Fibroblast of lung (primary cell): Measurements from ENCODE around the gene FYN. TPM values are rescaled to one million over a fixed set of nuclear protein-coding genes. Genes with fewer than 3 reads are reported as not detected.

Experiments used
- DNase-seq, 2 donors: peaks; one replicate each; pipeline versions ENCODE4 v3.0.0 to v3.0.0-alpha.2; 2010; ENCODE audit warnings: low read depth in 2 of 2
- H2AFZ ChIP-seq: 2 replicates; pipeline ENCODE4 v1.5.1; 2012; ENCODE audit warnings: low read length, control low read depth, inconsistent platforms
- H3K27ac ChIP-seq: 2 replicates; pipeline ENCODE4 v1.5.1; 2011; ENCODE audit warnings: low read length, control low read depth; ENCODE audit not compliant: insufficient read depth
- H3K27me3 ChIP-seq: 2 replicates; pipeline ENCODE4 v1.5.1; 2011; ENCODE audit warnings: mild to moderate bottlenecking, low read length; ENCODE audit not compliant: control insufficient read depth, insufficient read depth
- H3K36me3 ChIP-seq: 2 replicates; pipeline ENCODE4 v1.5.1; 2011; ENCODE audit warnings: low read length; ENCODE audit not compliant: control insufficient read depth, insufficient read depth
- H3K4me1 ChIP-seq: 2 replicates; pipeline ENCODE4 v1.5.1; 2011; ENCODE audit warnings: low read length; ENCODE audit not compliant: control insufficient read depth, insufficient read depth; ENCODE audit errors: extremely low read depth
- H3K4me2 ChIP-seq: 2 replicates; pipeline ENCODE4 v1.5.1; 2011; ENCODE audit warnings: low read length, control low read depth; ENCODE audit not compliant: insufficient read depth; ENCODE audit errors: extremely low read depth
- H3K4me3 ChIP-seq, 4 experiments: fragments of 200-600 bp in 1 of 4; sonication (generic) in 1 of 4; replicated peaks in 1 of 4; 2 replicates each; pipeline ENCODE4 v1.5.1; 2011 to 2016; ENCODE audit warnings: low read length in 4 of 4, low read depth in 3 of 4, mild to moderate bottlenecking in 3 of 4, control low read depth in 2 of 4, inconsistent platforms in 1 of 4, mixed read lengths in 1 of 4; ENCODE audit not compliant: insufficient read depth in 1 of 4; ENCODE audit errors: control extremely low read depth in 1 of 4
- H3K79me2 ChIP-seq: 2 replicates; pipeline ENCODE4 v1.5.1; 2012; ENCODE audit warnings: mild to moderate bottlenecking, low read length, inconsistent platforms; ENCODE audit not compliant: control insufficient read depth, insufficient read depth
- H3K9ac ChIP-seq: 2 replicates; pipeline ENCODE4 v1.5.1; 2011; ENCODE audit warnings: mild to moderate bottlenecking, low read length, control low read depth; ENCODE audit not compliant: insufficient read depth
- H3K9me3 ChIP-seq: 2 replicates; pipeline ENCODE4 v1.5.1; 2012; ENCODE audit warnings: low read depth, low read length; ENCODE audit not compliant: control insufficient read depth, insufficient read depth
- H4K20me1 ChIP-seq: 2 replicates; pipeline ENCODE4 v1.5.1; 2011; ENCODE audit warnings: low read length; ENCODE audit not compliant: control insufficient read depth, insufficient read depth; ENCODE audit errors: extremely low read depth
- CTCF ChIP-seq, 2 donors: IDR thresholded peaks in 1 of 2; conservative IDR thresholded peaks in 1 of 2; 1 replicate in 1 of 2; 2 replicates in 1 of 2; pipeline ENCODE4 v1.5.1; 2011 to 2012; ENCODE audit warnings: low read length in 2 of 2, control low read depth in 1 of 2, inconsistent platforms in 1 of 2, low read depth in 1 of 2, mild to moderate bottlenecking in 1 of 2
- EZH2 ChIP-seq: IDR thresholded peaks from 2 replicates; pipeline ENCODE4 v1.5.1; 2012; ENCODE audit warnings: low read length, control low read depth, mild to moderate bottlenecking; ENCODE audit errors: missing control alignments
- polyA plus RNA-seq, 2 donors: library from polyadenylated mRNA; depleted of rRNA in 1 of 2; stranded (reverse) in 1 of 2; unstranded in 1 of 2; fragments of >200 nt; gene quantifications; 2 replicates each; pipeline ENCODE4 v1.2.1, GENCODE V29; 2011 to 2012; ENCODE audit warnings: missing spikeins in 1 of 2
- total RNA-seq: library from RNA; depleted of rRNA; stranded (reverse); fragments of >200 nt; gene quantifications from 2 replicates; pipeline ENCODE4 v1.2.1, GENCODE V29; 2014

The FYN gene
- total and polyA plus RNA-seq, 2 donors (not counting 1 experiment from before 2014, with no cell fraction given): 64.7 TPM

- Histone ChIP-seq H4K20me1 (no peaks in the 10 kb centered on the region), H3K79me2 (no peaks in the 10 kb centered on the region), H3K4me3 (no peak overlapping the region), H3K36me3 (no peaks in the 10 kb centered on the region), H3K4me2 (peak overlapping the region; percentile 83), H3K9me3 (no peaks in the 10 kb centered on the region), H3K4me1 (peaks cover 14% of the 10 kb centered on the region), H3K27me3 (no peaks in the 10 kb centered on the region), H3K9ac (no peak overlapping the region), H2AFZ (no peak overlapping the region), H3K27ac (peak overlapping the region; percentile 70)
- TF ChIP-seq EZH2 (no peak), CTCF (conservative IDR thresholded peaks at IDR 0.05 in 1 of 2, IDR thresholded peaks at IDR 0.05 in 1 of 2; ENCODE audit: low read depth in 1 of 2, low read length in 2 of 2) (no peak)
- DNase-seq: peak in 1 of 2 donors; percentile 27
Observed at GRCh38 chr6:111758608-111759329, 114.5 kb downstream of the FYN start.

- Histone ChIP-seq H3K27me3 (no peaks in the 10 kb centered on the region), H4K20me1 (no peaks in the 10 kb centered on the region), H3K4me2 (no peak overlapping the region), H3K36me3 (no peaks in the 10 kb centered on the region), H2AFZ (peak overlapping the region; percentile 25), H3K4me3 (no peak overlapping the region), H3K9ac (no peak overlapping the region), H3K79me2 (no peaks in the 10 kb centered on the region), H3K9me3 (no peaks in the 10 kb centered on the region), H3K27ac (no peak overlapping the region), H3K4me1 (peaks cover 10% of the 10 kb centered on the region)
- peak; percentile 53 to 82 for DNase-seq
- no peak for TF ChIP-seq EZH2
- TF ChIP-seq CTCF (conservative IDR thresholded peaks at IDR 0.05 in 1 of 2, IDR thresholded peaks at IDR 0.05 in 1 of 2; ENCODE audit: low read depth in 1 of 2, low read length in 2 of 2): no peak
Observed at GRCh38 chr6:111757342-111757741, 115.9 kb downstream of the FYN start.

- DNase-seq: no peak
- Histone ChIP-seq H3K9ac (no peak overlapping the region), H3K4me1 (peaks cover 8% of the 10 kb centered on the region), H3K36me3 (no peaks in the 10 kb centered on the region), H4K20me1 (no peaks in the 10 kb centered on the region), H3K27ac (no peak overlapping the region), H3K27me3 (no peaks in the 10 kb centered on the region), H3K4me2 (no peak overlapping the region), H3K4me3 (no peak overlapping the region), H3K9me3 (no peaks in the 10 kb centered on the region), H3K79me2 (no peaks in the 10 kb centered on the region), H2AFZ (no peak overlapping the region)
- TF ChIP-seq CTCF (conservative IDR thresholded peaks at IDR 0.05 in 1 of 2, IDR thresholded peaks at IDR 0.05 in 1 of 2; ENCODE audit: low read depth in 1 of 2, low read length in 2 of 2) (no peak), EZH2 (no peak)
Observed at GRCh38 chr6:111754423-111754822, 118.8 kb downstream of the FYN start.
